Muscle layer of colon (tissue), 2 donors: ENCODE results near the gene PCDHB5.
"Not testable (repeated sequence)": the region's sequence is repeated elsewhere in the genome, so short reads cannot be mapped to it uniquely, and the experiment has no call there.

Experiments used
- H3K27ac ChIP-seq: one replicate; pipeline ENCODE4 v1.7.0; 2013; ENCODE audit warnings: low read depth, mild to moderate bottlenecking, low read length, moderate library complexity
- H3K27me3 ChIP-seq, 2 donors: one replicate each; pipeline ENCODE4 v1.7.0; 2013; ENCODE audit warnings: low read length in 2 of 2, mild to moderate bottlenecking in 2 of 2; ENCODE audit not compliant: insufficient read depth in 2 of 2, control insufficient read depth in 1 of 2
- H3K36me3 ChIP-seq: one replicate; pipeline ENCODE4 v1.7.0; 2013; ENCODE audit warnings: mild to moderate bottlenecking, low read length; ENCODE audit not compliant: insufficient read depth
- H3K4me1 ChIP-seq: one replicate; pipeline ENCODE4 v1.7.0; 2013; ENCODE audit warnings: mild to moderate bottlenecking, low read length; ENCODE audit not compliant: insufficient read depth
- H3K4me3 ChIP-seq, 2 donors: one replicate each; pipeline ENCODE4 v1.7.0; 2013; ENCODE audit warnings: low read length in 2 of 2, low read depth in 1 of 2, mild to moderate bottlenecking in 1 of 2, moderate library complexity in 1 of 2
- H3K9ac ChIP-seq: one replicate; pipeline ENCODE4 v1.7.0; 2013; ENCODE audit warnings: low read length
- H3K9me3 ChIP-seq: one replicate; pipeline ENCODE4 v1.7.0; 2013; ENCODE audit warnings: mild to moderate bottlenecking, low read length
- donor health status: abdominal sarcoma.
- donor health status: Adenocarcinoma of cecum.

Gene PCDHB5

DNA sequence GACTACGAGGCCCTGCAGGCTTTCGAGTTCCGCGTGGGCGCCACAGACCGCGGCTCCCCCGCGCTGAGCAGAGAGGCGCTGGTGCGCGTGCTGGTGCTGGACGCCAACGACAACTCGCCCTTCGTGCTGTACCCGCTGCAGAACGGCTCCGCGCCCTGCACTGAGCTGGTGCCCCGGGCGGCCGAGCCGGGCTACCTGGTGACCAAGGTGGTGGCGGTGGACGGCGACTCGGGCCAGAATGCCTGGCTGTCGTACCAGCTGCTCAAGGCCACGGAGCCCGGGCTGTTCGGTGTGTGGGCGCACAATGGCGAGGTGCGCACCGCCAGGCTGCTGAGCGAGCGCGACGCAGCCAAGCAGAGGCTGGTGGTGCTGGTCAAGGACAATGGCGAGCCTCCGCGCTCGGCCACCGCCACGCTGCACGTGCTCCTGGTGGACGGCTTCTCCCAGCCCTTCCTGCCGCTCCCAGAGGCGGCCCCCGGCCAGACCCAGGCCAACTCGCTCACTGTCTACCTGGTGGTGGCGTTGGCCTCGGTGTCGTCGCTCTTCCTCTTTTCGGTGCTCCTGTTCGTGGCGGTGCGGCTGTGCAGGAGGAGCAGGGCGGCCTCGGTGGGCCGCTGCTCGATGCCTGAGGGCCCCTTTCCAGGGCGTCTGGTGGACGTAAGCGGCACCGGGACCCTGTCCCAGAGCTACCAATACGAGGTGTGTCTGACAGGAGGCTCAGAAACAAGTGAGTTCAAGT is 49.3 kb downstream of the PCDHB5 start:
- H3K4me3 ChIP-seq, result not testable (repeated sequence)
- peaks cover 24% of the 10 kb centered on the region for H3K9me3 ChIP-seq

DNA sequence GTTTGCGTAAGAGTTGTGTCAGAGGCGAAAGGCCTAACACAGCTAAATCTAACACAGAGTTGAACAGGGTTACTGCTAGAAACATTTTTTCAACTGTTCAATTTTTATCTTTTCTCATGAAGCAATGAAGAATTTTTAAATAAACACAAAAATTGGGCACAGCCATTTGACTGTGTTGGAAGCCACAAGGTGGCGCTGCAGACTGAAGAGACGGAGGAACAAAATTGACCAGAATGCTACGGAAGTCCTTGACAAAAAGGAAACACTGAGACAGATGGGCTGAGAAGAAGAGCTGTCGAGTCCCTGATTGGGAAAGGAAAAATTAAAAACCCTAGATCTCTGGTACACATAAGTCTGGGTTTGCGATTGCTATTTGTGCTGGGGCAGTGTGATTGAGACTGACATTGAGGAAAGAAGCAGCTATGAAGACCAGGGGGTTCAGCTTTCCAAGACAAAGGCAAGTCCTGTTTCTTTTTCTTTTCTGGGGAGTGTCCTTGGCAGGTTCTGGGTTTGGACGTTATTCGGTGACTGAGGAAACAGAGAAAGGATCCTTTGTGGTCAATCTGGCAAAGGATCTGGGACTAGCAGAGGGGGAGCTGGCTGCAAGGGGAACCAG is 52.0 kb downstream of the PCDHB5 start, which contains the start of gene PCDHB9:
Gene PCDHB9 (plus strand): TSS at position 265 of the 616 bp plus-strand sequence. CDS start 158 bp downstream, at position 423.
- Histone ChIP-seq H3K9me3 (peaks cover 24% of the 10 kb centered on the region), H3K4me3 (no peak within 1 kb of the TSS), H3K4me1 (no peaks in the 10 kb centered on the region), H3K36me3 (no peaks in the 10 kb centered on the region), H3K27ac (no peak within 1 kb of the TSS), H3K27me3 (no peaks in the 10 kb centered on the region), H3K9ac (no peak within 1 kb of the TSS)

More for the DNA sequence above, 49.3 kb downstream of the PCDHB5 start:
- H3K36me3 ChIP-seq, H3K27ac ChIP-seq, H3K9ac ChIP-seq, H3K4me1 ChIP-seq, H3K27me3 ChIP-seq: not testable (repeated sequence)
